SK-N-MC (cell line): Measurements from ENCODE around the gene RGS6.

Source experiments
- EZH2 ChIP-seq: fragments of 200-600 bp; sonication (generic); IDR thresholded peaks from one replicate; pipeline ENCODE4 v1.6.1; 2017; ENCODE audit warnings: antibody characterized with exemption
- FOXP2 ChIP-seq: optimal IDR thresholded peaks from 2 replicates; pipeline ENCODE3; 2011; ENCODE audit warnings: mild to moderate bottlenecking, moderate library complexity; ENCODE audit not compliant: insufficient read depth; ENCODE audit errors: extremely low read length, control extremely low read depth
- POLR2AphosphoS5 ChIP-seq: IDR thresholded peaks from 2 replicates; pipeline ENCODE4 v1.6.1; 2012; ENCODE audit warnings: mild to moderate bottlenecking, low read depth, low read length, borderline replicate concordance

DNA sequence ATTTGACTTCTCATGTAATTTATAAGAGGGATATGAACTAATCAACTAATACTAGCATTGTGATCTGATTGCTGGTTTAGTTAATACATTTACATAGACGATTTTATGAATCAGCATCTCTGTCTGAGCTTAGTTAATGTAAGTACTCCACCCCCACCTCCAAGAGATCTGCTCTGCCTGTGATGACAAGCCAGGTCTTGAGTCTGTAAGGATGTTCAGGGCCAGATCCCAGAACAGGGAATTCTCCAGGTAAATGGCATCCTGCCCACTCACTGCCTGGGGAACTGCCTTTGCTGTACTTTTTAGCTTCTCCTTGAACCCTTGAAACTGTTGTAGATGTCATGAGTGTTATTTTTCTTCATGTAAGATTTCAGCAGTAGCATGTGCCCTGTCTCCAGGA lies 289.8 kb downstream of the RGS6 start:
- TF ChIP-seq EZH2 (no peak), POLR2AphosphoS5 (no peak), FOXP2 (no peak)
